ENCODE results near the gene NUPR2.
"Not testable (repeated sequence)": the region's sequence is repeated elsewhere in the genome, so short reads cannot be mapped to it uniquely, and the experiment has no call there.

NUPR2 gene

GRCh38 chr7:56099653-56100052, 16.6 kb downstream of the NUPR2 start:
- ChIA-PET CTCF (interaction anchor here (0.7 kb wide), 1 partner anchor 647 kb away, joined by 3 read pairs; no protein-coding TSS in a partner anchor), POLR2A (interaction anchor here (0.9 to 1.2 kb wide), 2 partner anchors 35 to 48 kb away, joined by 3 to 11 read pairs; partner anchors contain the start of genes CCT6A, PSPH and SUMF2)
- Histone ChIP-seq H3K36me3 (ENCODE audit: control insufficient read depth in 2 of 2, insufficient read depth in 1 of 2, low read length in 2 of 2) (peaks cover 39 to 52% of the 10 kb centered on the region in 2 experiments), H3K4me3 (ENCODE audit: low read depth, low read length) (no peak overlapping the region), H3K9me3 (ENCODE audit: control insufficient read depth, insufficient read depth, low read depth, low read length) (no peaks in the 10 kb centered on the region), H3K4me1 (ENCODE audit: control insufficient read depth, insufficient read depth, low read length) (no peaks in the 10 kb centered on the region), H3K27ac (ENCODE audit: extremely low read depth, low read depth, low read length) (no peak overlapping the region)
- TF ChIP-seq BCL11B (tag by site-specific recombination; IDR thresholded peaks at IDR 0.05; ENCODE audit: low read depth) (no peak), ZSCAN5A (tag by site-specific recombination; IDR thresholded peaks at IDR 0.05) (no peak), ZNF548 (tag by site-specific recombination; IDR thresholded peaks at IDR 0.05) (no peak), ZFP41 (tag by site-specific recombination; IDR thresholded peaks at IDR 0.05; ENCODE audit: borderline replicate concordance) (no peak), HOXC10 (CRISPR knock-in tag; IDR thresholded peaks at IDR 0.05) (no peak), ZNF398 (tag by site-specific recombination; IDR thresholded peaks at IDR 0.05) (no peak), ZNF350 (tag by site-specific recombination; IDR thresholded peaks at IDR 0.05) (no peak), ZNF223 (tag by site-specific recombination; IDR thresholded peaks at IDR 0.05) (no peak), ZNF558 (tag by site-specific recombination; IDR thresholded peaks at IDR 0.05) (no peak), ZNF670 (tag by site-specific recombination; IDR thresholded peaks at IDR 0.05; ENCODE audit: low read depth) (no peak), ZNF2 (tag by site-specific recombination; IDR thresholded peaks at IDR 0.05) (no peak), YY1 (tag by site-specific recombination; IDR thresholded peaks at IDR 0.05) (no peak), ZNF76 (tag by site-specific recombination; IDR thresholded peaks at IDR 0.05; ENCODE audit: borderline replicate concordance, low read depth) (no peak), ZNF23 (tag by site-specific recombination; IDR thresholded peaks at IDR 0.05; ENCODE audit: borderline replicate concordance) (no peak), ZNF221 (tag by site-specific recombination; IDR thresholded peaks at IDR 0.05; ENCODE audit: borderline replicate concordance) (no peak), PRDM4 (tag by site-specific recombination; IDR thresholded peaks at IDR 0.05) (no peak), ELK4 (IDR thresholded peaks at IDR 0.05; ENCODE audit: borderline replicate concordance, low read depth, low read length) (no peak)

GRCh38 chr7:56098187-56099008, 17.8 kb downstream of the NUPR2 start:
- H3K27ac ChIP-seq (ENCODE audit: extremely low read depth, low read depth, low read length); H3K4me1 ChIP-seq (ENCODE audit: control insufficient read depth, insufficient read depth, low read length); H3K9me3 ChIP-seq (ENCODE audit: control insufficient read depth, insufficient read depth, low read depth, low read length); CTCF ChIA-PET; H3K4me3 ChIP-seq (ENCODE audit: low read depth, low read length): not testable (repeated sequence)
- TF ChIP-seq ZNF121 (tag by site-specific recombination; IDR thresholded peaks at IDR 0.05): peak; percentile 54; the same call in 1 of the 2 replicates
- H3K36me3 ChIP-seq (ENCODE audit: control insufficient read depth in 2 of 2, insufficient read depth in 1 of 2, low read length in 2 of 2): peaks cover 35 to 42% of the 10 kb centered on the region in 2 experiments
- POLR2A ChIA-PET: interaction anchor here (0.7 to 1.2 kb wide), 3 partner anchors 29 to 332 kb away, joined by 3 to 11 read pairs (median 4); partner anchors contain the start of genes CCT6A and PSPH
